ENCODE measurements around the gene BSDC1.
"Not testable (repeated sequence)": the region's sequence is repeated elsewhere in the genome, so short reads cannot be mapped to it uniquely, and the experiment has no call there.

The BSDC1 gene

DNA sequence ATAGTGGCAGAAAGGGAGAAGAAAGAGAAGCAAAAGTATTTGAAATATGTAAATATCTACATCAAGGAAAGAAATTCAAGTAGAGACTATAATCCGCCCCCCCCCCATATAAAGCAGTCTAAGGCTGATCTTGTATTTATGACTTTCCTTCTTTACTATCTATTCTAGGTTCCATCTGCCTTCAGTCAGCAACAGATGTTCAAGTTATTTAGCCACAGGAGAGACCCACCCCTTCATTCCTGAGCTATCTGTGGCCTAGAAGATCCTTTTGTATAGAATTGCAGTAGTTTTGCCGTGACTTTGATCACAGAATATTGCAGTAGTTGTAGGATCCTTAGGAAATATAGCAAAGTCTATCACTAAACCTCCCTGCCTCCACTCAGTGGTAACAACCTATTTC lies 10.7 kb upstream of the BSDC1 start:
- peak; percentile 81 for DNase-seq (ENCODE audit: low read depth)
- H3K4me3 ChIP-seq (ENCODE audit: low read length): no peak overlapping the region
- TF ChIP-seq, protein P1, sequence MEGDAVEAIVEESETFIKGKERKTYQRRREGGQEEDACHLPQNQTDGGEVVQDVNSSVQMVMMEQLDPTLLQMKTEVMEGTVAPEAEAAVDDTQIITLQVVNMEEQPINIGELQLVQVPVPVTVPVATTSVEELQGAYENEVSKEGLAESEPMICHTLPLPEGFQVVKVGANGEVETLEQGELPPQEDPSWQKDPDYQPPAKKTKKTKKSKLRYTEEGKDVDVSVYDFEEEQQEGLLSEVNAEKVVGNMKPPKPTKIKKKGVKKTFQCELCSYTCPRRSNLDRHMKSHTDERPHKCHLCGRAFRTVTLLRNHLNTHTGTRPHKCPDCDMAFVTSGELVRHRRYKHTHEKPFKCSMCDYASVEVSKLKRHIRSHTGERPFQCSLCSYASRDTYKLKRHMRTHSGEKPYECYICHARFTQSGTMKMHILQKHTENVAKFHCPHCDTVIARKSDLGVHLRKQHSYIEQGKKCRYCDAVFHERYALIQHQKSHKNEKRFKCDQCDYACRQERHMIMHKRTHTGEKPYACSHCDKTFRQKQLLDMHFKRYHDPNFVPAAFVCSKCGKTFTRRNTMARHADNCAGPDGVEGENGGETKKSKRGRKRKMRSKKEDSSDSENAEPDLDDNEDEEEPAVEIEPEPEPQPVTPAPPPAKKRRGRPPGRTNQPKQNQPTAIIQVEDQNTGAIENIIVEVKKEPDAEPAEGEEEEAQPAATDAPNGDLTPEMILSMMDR (conservative IDR thresholded peaks at IDR 0.05; ENCODE audit: low read length): no peak

DNA sequence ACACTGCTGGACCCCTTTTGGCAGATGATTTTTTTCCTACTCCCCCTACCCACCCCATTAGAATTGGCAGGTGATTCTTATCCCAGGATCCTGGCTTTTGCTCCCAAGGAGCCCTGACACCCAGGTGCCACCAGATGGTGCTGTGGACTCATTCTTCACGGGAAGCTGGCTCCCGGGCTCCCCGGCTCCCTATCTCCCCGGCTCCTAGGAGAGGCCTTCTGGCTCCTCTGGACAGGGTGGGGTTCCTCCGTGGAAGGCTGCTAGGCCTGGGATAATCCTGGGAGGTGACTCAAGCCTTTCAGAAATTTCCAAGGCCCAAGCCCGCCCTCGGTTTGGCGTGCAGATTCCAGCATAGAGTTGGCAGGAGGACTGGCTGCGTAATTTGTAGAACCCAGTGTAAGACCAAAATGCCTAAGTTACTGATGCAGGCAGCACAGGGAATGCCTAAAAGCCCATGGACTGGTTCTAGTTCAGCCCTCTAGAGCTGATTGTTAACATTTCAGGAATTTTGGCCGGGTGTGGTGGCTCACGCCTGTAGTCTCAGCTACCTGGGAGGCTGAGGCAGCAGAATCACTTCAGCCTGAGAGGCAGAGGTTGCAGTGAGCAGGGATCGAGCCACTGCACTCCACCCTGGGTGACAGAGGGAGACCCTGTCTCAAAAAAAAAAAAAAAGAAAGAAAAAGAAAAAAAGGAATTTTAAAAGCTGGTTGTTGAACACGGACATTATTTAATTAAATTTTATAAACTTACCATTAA lies 6.8 kb upstream of the BSDC1 start:
- no peak overlapping the region for H3K4me3 ChIP-seq (ENCODE audit: low read length)
- peak; percentile 98 for DNase-seq (ENCODE audit: low read depth)
- TF ChIP-seq, protein P1 (conservative IDR thresholded peaks at IDR 0.05; ENCODE audit: low read length): peak; percentile 93

DNA sequence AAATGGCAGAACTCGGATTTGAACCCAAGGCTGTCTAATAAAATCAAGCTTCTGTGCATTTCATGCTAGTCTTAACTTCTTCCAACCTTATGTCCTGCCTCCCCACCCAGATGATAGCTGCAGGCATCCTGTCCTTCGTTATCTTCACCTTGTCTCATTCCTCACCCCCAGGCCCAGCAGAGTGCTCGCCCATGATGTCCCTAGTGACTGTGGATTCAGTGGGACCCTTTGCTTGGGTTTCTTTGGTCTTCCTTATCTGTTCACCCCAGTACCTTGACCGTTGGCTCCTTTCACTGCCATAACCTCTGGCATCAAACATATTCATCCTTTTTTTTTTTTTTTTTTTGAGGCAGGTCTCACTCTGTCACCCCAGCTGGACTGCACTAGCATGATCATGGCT lies 5.6 kb upstream of the BSDC1 start:
- TF ChIP-seq, protein P1 (conservative IDR thresholded peaks at IDR 0.05; ENCODE audit: low read length): no peak
- H3K4me3 ChIP-seq (ENCODE audit: low read length): no peak overlapping the region
- DNase-seq (ENCODE audit: low read depth): no peak

DNA sequence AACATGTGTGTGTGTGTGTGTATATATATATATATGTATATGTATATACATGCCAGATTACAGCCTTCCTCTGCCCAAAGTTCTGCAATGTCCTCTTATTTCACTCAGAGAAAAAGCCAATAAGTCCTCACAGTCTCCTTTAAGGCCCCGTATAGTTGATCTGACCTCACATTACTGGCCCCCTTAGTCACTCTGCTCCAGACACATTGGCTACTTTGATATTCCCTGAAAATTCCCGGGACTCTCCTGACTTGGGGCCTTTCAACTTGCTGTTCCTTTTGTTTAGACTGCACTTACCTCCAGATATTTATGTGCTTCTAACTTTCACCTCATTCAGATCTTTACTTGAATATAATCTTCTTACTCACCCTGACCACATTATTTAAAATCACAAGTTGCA lies 4.2 kb upstream of the BSDC1 start:
- H3K4me3 ChIP-seq (ENCODE audit: low read length): no peak overlapping the region
- TF ChIP-seq, protein P1 (conservative IDR thresholded peaks at IDR 0.05; ENCODE audit: low read length): no peak
- DNase-seq (ENCODE audit: low read depth): no peak

DNA sequence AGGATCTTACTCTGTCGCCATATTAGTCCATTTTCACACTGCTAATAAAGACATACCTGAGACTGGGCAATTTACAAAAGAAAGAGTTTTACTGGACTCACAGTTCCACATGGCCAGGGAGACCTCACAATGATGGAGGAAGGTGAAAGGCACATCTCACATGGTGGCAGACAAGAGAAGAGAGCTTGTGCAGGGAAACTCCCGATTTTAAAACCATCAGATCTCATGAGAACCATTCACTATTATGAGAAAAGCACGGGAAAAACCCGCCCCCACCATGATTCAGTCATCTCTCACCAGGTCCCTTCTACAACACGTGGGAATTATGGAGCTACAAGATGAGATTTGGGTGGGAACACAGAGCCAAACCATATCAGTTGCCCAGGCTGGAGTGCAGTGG lies 2.3 kb upstream of the BSDC1 start:
- H3K4me3 ChIP-seq (ENCODE audit: low read length); DNase-seq (ENCODE audit: low read depth): not testable (repeated sequence)

DNA sequence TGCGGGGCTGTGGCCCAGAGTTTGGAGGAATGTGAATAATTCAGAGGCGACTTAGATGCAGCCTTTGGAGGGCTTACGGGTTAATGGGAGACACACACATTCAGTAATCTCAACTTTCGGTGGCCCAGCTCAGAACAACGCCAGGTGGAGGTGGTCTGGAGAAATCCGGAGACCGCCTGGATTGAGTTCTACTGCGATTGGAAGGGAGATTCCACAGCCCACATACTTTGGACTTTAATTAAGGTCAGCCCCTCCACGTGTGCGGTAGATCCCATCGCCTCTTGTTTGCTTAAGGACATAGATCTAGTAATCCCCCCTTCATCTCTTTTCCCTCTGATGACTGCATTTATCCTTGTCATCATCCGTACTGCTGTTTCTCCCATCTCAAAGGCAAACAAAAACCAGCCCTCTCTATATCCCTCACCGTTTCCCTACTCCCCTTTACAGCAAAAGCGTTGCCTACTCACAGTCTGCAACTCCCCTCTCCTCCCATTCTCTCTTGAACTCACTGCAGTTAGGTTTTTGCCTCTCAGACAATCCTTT lies 720 bp upstream of the BSDC1 start:
- TF ChIP-seq, protein P1 (conservative IDR thresholded peaks at IDR 0.05; ENCODE audit: low read length): no peak
- DNase-seq (ENCODE audit: low read depth): no peak
- H3K4me3 ChIP-seq (ENCODE audit: low read length): peak overlapping the region; percentile 95

DNA sequence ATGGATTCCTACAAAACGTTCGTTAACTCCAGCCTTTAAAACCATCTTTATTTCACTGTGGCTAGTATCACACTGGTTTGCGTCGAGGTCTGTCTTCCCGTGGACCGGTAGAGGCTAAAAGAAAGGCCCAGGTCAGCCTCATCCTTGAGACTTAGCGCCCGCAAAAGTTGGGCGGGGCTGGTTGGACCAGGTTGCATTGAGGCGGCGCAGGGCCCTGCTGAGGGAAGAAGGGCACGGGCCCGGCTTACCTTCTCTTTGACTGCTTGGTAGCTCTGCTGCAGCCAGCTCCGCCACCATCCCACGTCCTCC lies 455 bp downstream of the BSDC1 start:
- H3K4me3 ChIP-seq (ENCODE audit: low read length): peak overlapping the region; percentile 95
- TF ChIP-seq, protein P1 (conservative IDR thresholded peaks at IDR 0.05; ENCODE audit: low read length): no peak
- DNase-seq (ENCODE audit: low read depth): no peak

All from AG10803 (cell line).